KMS-11 (cell line): ENCODE results near the gene CNPY1.

Experiments used
- H2AFZ ChIP-seq: fragments of 200-600 bp; sonication (generic); 2 replicates; pipeline ENCODE4 v1.6.1; 2016; ENCODE audit warnings: antibody characterized with exemption, mixed run types, low read depth
- H3K27ac ChIP-seq: fragments of 200-600 bp; sonication (generic); 2 replicates; pipeline ENCODE4 v1.6.1; 2016; ENCODE audit warnings: mild to moderate bottlenecking, mixed run types
- H3K27me3 ChIP-seq: fragments of 200-600 bp; sonication (generic); 2 replicates; pipeline ENCODE4 v1.6.1; 2017; ENCODE audit warnings: mild to moderate bottlenecking, low read depth, mixed run types, moderate library complexity; ENCODE audit not compliant: insufficient read depth
- H3K36me3 ChIP-seq: fragments of 200-600 bp; sonication (generic); 2 replicates; pipeline ENCODE4 v1.6.1; 2017; ENCODE audit warnings: mild to moderate bottlenecking, mixed run types; ENCODE audit not compliant: insufficient read depth
- H3K4me1 ChIP-seq: fragments of 200-600 bp; sonication (generic); 2 replicates; pipeline ENCODE4 v1.6.1; 2016; ENCODE audit warnings: mild to moderate bottlenecking, low read depth, mixed run types; ENCODE audit not compliant: poor library complexity, severe bottlenecking
- H3K4me2 ChIP-seq: fragments of 200-600 bp; sonication (generic); 2 replicates; pipeline ENCODE4 v1.7.0; 2016; ENCODE audit warnings: mild to moderate bottlenecking, mixed run types
- H3K4me3 ChIP-seq: fragments of 200-600 bp; sonication (generic); IDR thresholded peaks from 2 replicates; pipeline ENCODE4 v1.6.1; 2017; ENCODE audit warnings: low read depth, low read length, mixed read lengths; ENCODE audit not compliant: insufficient read depth
- H3K79me2 ChIP-seq: fragments of 200-600 bp; sonication (generic); 2 replicates; pipeline ENCODE4 v1.6.1; 2016; ENCODE audit warnings: low read depth, mixed run types; ENCODE audit not compliant: insufficient read depth
- H3K9ac ChIP-seq: fragments of 200-600 bp; sonication (generic); 2 replicates; pipeline ENCODE4 v1.6.1; 2016; ENCODE audit warnings: mild to moderate bottlenecking, mixed run types
- H4K20me1 ChIP-seq: fragments of 200-600 bp; sonication (generic); 2 replicates; pipeline ENCODE4 v1.6.1; 2016; ENCODE audit warnings: mild to moderate bottlenecking, mixed run types; ENCODE audit not compliant: insufficient read depth
- CTCF ChIP-seq: fragments of 200-600 bp; sonication (generic); conservative IDR thresholded peaks from 2 replicates; pipeline ENCODE4 v1.6.1; 2017; ENCODE audit warnings: low read depth, mild to moderate bottlenecking, antibody characterized with exemption, low read length, moderate library complexity, mixed read lengths

Gene CNPY1

DNA sequence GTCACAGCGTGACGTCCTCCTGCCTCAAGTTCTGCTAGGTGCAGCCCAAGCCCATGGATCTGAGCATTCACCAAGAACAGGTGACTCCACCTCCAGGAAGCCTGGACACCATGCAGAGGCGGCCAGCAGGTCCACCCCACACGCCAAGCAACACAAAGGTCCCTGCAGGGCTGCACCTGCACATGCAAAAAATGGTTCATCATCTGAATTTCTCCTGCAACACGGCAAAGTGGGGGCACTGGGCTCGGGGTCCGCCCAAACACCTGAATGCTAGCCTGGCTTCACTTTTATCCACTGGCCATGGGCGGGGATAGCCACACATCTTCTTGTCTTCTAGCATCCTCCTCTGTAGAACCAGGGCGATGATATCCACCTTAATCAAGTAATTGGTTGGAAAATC is 28.9 kb downstream of the CNPY1 start:
- H3K36me3 ChIP-seq: no peaks in the 10 kb centered on the region
- H3K4me3 ChIP-seq: no peak overlapping the region
- H3K4me1 ChIP-seq: no peaks in the 10 kb centered on the region
- no peak overlapping the region for H3K27ac ChIP-seq
- no peaks in the 10 kb centered on the region for H3K79me2 ChIP-seq
- no peaks in the 10 kb centered on the region; the same call in 1 of the 2 replicates for H3K27me3 ChIP-seq
- H2AFZ ChIP-seq: no peak overlapping the region
- TF ChIP-seq CTCF: no peak
- H3K9ac ChIP-seq: no peak overlapping the region
- H3K4me2 ChIP-seq: no peak overlapping the region
- no peaks in the 10 kb centered on the region for H4K20me1 ChIP-seq

DNA sequence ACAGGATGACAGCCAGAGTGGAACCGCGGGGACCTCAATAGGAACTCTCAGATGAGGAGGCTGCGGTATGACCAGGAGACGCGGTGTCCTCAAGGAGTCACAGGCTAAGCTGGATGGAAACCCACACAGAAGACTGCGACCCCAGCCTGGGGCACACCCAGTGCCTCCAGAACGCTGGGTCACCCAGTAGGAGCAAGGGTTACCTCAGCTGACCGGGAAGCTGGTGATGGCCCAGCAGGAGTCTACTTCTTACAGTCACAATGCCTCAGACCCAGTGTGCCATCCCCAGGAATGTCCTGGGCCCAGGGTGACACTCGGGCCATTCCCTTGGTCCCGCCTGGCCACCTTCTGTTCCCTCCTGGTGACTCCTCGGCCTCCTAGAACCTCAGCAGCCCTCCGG is 29.9 kb downstream of the CNPY1 start:
- no peak overlapping the region for H3K9ac ChIP-seq
- H3K79me2 ChIP-seq: no peaks in the 10 kb centered on the region
- no peaks in the 10 kb centered on the region; the same call in 1 of the 2 replicates for H3K27me3 ChIP-seq
- H3K4me3 ChIP-seq: no peak overlapping the region
- H3K36me3 ChIP-seq: no peaks in the 10 kb centered on the region
- no peak overlapping the region for H3K4me2 ChIP-seq
- no peak for TF ChIP-seq CTCF
- no peaks in the 10 kb centered on the region for H4K20me1 ChIP-seq
- no peak overlapping the region for H2AFZ ChIP-seq
- no peaks in the 10 kb centered on the region for H3K4me1 ChIP-seq
- no peak overlapping the region for H3K27ac ChIP-seq

DNA sequence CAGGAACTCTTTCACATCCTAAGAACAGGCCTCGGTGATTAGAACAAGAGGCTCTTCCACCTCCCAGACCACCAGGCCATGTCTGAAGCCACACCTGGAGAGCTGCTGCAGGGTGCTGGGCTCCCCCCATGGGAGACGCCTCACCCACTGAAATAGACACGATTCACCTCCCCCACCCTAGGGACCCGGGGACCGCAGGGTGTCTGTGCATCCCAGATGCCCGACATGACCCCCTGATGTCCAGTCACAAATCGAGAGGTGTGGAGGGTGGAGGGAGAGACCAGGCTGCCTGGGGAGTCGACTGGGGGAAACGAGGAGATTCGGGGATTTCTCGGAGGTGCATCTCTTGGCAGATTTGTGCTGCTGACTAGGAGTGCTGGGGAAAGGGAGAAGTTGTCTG is 31.0 kb downstream of the CNPY1 start:
- no peaks in the 10 kb centered on the region for H3K4me1 ChIP-seq
- H3K27me3 ChIP-seq: no peaks in the 10 kb centered on the region; the same call in 1 of the 2 replicates

GRCh38 chr7:155514296-155514695 is 32.1 kb downstream of the CNPY1 start:
- Histone ChIP-seq H3K27ac (no peak overlapping the region), H3K27me3 (no peaks in the 10 kb centered on the region; the same call in 1 of the 2 replicates), H3K4me1 (no peaks in the 10 kb centered on the region), H2AFZ (no peak overlapping the region), H3K4me2 (no peak overlapping the region), H3K9ac (no peak overlapping the region), H3K4me3 (no peak overlapping the region), H3K79me2 (no peaks in the 10 kb centered on the region), H4K20me1 (no peaks in the 10 kb centered on the region), H3K36me3 (no peaks in the 10 kb centered on the region)
- TF ChIP-seq CTCF: no peak

More for the DNA sequence above, 31.0 kb downstream of the CNPY1 start:
- H3K27ac ChIP-seq: no peak overlapping the region
- TF ChIP-seq CTCF: no peak
- H2AFZ ChIP-seq: no peak overlapping the region
- H3K79me2 ChIP-seq: no peaks in the 10 kb centered on the region
- H3K36me3 ChIP-seq: no peaks in the 10 kb centered on the region
- no peaks in the 10 kb centered on the region for H4K20me1 ChIP-seq
- no peak overlapping the region for H3K4me3 ChIP-seq
- H3K4me2 ChIP-seq: no peak overlapping the region
- no peak overlapping the region for H3K9ac ChIP-seq
